ENCODE results near the gene RBMS3. TPM values are rescaled to one million over a fixed set of nuclear protein-coding genes. Genes with fewer than 3 reads are reported as not detected.
A peak's percentile ranks its signal among the peaks of the same experiment; 100 is the strongest.

RBMS3 gene
- total RNA-seq, 1 donor from 2014 or later, result 3.4 TPM

DNA sequence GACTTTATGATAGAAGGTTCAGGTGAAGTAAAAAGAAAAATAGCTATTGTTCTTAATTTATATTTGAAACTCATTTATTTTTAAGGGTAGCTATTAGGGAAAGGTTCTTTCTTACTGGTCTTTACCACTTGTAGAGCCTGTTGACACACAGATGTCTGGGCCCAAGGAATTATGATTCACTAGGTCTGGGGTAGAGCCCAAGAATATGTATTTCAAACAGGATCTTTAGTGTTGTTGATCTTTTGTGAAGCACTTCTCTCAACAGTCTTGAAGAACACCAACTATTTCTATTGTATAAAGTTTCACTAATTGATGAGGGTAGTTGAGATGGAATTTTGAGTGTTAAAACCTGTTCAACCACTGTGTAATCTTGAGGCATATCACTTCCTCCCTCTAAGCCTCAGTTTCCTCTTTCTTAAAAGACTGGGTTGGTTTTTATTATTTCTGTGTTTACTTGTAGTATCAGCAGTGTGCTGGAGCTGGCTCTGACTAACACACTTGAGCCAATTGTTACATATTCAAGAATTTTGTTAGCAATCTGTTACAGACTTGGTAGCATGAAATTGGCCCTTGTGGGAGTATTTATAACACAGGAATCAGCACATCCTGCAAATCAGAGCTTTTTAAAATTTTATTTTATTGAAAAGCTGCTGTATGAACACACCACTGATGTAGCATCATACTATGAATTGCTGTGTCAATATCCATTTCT, 155.9 kb downstream of the RBMS3 start:
- H3K36me3 ChIP-seq (ENCODE audit: control insufficient read depth, insufficient read depth, low read length), result no peaks in the 10 kb centered on the region
- no peak for FAIRE-seq
- DNase-seq (ENCODE audit: low read depth), result peak; percentile 44
- TF ChIP-seq, protein P1, sequence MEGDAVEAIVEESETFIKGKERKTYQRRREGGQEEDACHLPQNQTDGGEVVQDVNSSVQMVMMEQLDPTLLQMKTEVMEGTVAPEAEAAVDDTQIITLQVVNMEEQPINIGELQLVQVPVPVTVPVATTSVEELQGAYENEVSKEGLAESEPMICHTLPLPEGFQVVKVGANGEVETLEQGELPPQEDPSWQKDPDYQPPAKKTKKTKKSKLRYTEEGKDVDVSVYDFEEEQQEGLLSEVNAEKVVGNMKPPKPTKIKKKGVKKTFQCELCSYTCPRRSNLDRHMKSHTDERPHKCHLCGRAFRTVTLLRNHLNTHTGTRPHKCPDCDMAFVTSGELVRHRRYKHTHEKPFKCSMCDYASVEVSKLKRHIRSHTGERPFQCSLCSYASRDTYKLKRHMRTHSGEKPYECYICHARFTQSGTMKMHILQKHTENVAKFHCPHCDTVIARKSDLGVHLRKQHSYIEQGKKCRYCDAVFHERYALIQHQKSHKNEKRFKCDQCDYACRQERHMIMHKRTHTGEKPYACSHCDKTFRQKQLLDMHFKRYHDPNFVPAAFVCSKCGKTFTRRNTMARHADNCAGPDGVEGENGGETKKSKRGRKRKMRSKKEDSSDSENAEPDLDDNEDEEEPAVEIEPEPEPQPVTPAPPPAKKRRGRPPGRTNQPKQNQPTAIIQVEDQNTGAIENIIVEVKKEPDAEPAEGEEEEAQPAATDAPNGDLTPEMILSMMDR (IDR thresholded peaks at IDR 0.05; ENCODE audit: insufficient read depth, low read length, severe bottlenecking), result no peak
- no peaks in the 10 kb centered on the region for H3K27me3 ChIP-seq (ENCODE audit: control insufficient read depth, insufficient read depth, low read length)
- no peak overlapping the region for H3K4me3 ChIP-seq (ENCODE audit: low read depth, low read length)

DNA sequence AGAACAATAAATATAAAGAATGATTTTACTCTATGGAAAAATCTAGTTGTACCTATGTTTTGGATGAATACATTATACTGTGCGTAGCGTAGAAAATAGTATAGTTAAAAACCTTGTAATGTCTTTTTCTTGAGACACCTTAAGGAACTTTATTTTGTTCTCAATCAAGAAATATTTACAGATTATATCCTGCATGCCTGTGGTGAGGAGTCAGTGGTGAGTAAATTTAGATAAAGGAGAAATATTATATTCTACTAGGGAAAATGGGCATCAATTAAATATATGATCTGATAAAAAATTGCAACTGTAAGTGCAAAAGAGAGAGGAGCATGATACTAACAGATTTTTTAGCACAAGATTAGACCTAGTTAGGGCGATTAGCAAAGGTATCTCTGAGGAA, 157.7 kb downstream of the RBMS3 start:
- no peak overlapping the region for H3K4me3 ChIP-seq (ENCODE audit: low read depth, low read length)
- no peak for DNase-seq (ENCODE audit: low read depth)
- TF ChIP-seq, protein P1 (IDR thresholded peaks at IDR 0.05; ENCODE audit: insufficient read depth, low read length, severe bottlenecking), result no peak
- no peak for FAIRE-seq
- no peaks in the 10 kb centered on the region for H3K27me3 ChIP-seq (ENCODE audit: control insufficient read depth, insufficient read depth, low read length)
- H3K36me3 ChIP-seq (ENCODE audit: control insufficient read depth, insufficient read depth, low read length), result no peaks in the 10 kb centered on the region

DNA sequence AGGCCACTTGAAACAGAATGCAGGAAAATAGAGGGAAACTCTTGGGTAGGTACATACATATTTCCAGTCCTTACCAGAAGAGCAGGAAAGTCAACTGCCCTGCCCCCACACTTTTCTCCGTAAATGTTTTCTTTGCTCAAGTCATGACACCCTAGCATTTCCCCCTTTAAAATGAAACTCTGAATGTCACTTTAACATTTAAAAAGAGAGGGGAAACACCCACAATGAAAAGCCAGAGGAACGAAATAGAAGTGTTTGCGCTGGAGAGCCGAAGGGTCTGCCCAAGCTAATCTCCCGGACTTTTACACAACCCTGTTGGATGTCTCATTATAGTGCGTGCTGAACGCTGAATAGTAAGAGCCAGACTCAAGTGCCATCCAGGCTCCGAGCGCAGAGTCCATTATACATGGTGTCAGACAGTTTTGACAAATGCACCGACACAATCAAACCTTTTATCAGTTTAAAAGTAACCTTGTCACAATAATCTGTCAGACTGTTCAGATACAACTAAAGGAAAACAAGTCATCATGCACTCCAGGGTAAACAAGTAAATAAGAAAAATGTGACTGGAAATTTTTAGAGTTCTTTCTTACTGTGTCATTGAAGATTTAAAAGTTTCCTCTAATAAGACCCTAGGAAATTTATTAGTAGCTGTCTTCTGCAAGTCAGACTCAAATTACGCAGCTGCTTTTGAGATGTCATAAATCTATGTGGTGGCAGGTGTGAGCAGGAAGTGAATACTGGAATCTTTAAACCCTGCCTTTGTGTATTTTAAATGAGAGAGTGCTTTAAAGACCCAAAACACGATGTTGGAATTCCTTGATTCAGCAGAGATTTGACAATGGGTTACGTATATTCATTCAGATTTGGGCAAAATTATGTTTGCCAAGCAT, 159.8 kb downstream of the RBMS3 start:
- peak; percentile 36 for DNase-seq (ENCODE audit: low read depth)

DNA sequence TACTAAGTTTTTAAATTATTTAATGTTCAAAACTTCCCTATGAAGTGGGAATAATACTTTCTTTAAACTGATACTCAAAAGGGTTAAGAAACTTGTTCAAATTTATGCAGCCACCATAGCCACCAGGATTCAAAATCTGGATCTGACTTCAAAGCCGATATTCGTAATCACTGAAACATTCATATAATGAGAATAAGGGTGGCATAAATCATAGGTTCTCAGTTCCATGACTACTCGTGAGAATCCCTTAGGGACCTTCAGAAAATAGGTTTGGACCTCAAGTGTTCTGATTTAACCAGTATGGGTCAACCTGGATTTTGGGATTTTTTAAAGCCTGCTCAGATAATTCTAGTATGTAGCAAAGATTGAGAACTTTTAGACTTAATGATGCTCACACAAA, 160.6 kb downstream of the RBMS3 start:
- TF ChIP-seq, protein P1 (IDR thresholded peaks at IDR 0.05; ENCODE audit: insufficient read depth, low read length, severe bottlenecking), result no peak
- Histone ChIP-seq H3K27me3 (ENCODE audit: control insufficient read depth, insufficient read depth, low read length) (no peaks in the 10 kb centered on the region), H3K4me3 (ENCODE audit: low read depth, low read length) (no peak overlapping the region), H3K36me3 (ENCODE audit: control insufficient read depth, insufficient read depth, low read length) (no peaks in the 10 kb centered on the region)
- DNase-seq (ENCODE audit: low read depth) (no peak), FAIRE-seq (no peak)

More for the DNA sequence above, 159.8 kb downstream of the RBMS3 start:
- Histone ChIP-seq H3K36me3 (ENCODE audit: control insufficient read depth, insufficient read depth, low read length) (no peaks in the 10 kb centered on the region), H3K27me3 (ENCODE audit: control insufficient read depth, insufficient read depth, low read length) (no peaks in the 10 kb centered on the region), H3K4me3 (ENCODE audit: low read depth, low read length) (peak overlapping the region; percentile 27)
- no peak for FAIRE-seq
- TF ChIP-seq, protein P1 (IDR thresholded peaks at IDR 0.05; ENCODE audit: insufficient read depth, low read length, severe bottlenecking), result no peak

DNA sequence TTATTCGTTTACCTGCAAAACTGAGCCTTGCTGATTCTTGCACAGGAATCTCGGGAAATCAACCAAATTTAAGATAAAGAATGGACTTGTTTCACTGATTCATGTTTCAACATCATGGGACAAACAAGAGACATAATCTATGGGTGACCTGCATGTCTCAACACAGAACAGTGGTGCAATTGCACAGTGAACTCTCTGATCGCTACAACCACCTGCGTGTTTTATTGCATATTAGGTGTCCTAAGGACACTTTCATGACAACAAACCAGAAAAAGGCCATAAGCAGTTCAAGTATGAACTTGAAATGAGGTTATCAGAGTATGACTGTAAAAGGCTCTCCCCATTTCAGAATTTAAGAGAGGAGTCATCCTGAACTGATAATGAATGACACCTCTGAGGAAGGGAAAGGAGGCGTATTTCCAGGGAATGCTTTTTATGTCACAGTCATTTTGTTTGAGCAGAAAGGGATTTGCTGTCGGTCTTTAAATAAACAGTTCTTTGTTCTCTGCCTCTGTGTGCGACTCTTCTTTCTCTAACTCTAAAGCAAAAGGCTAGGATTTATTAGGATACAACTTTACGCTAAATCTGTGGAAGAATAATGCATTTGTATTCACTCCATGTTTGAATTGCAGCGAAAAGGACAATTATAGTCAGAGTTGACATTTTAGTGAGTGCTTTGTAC, 167.2 kb downstream of the RBMS3 start:
- H3K27me3 ChIP-seq (ENCODE audit: control insufficient read depth, insufficient read depth, low read length), result no peaks in the 10 kb centered on the region
- DNase-seq (ENCODE audit: low read depth), result peak; percentile 68
- TF ChIP-seq, protein P1 (IDR thresholded peaks at IDR 0.05; ENCODE audit: insufficient read depth, low read length, severe bottlenecking), result no peak
- no peak for FAIRE-seq
- H3K36me3 ChIP-seq (ENCODE audit: control insufficient read depth, insufficient read depth, low read length), result no peaks in the 10 kb centered on the region
- no peak overlapping the region for H3K4me3 ChIP-seq (ENCODE audit: low read depth, low read length)

Measured in bronchial epithelial cell (primary cell).